Measurements from ENCODE around the gene MYLK4. TPM values are rescaled to one million over a fixed set of nuclear protein-coding genes. Genes with fewer than 3 reads are reported as not detected.

Gene MYLK4
- total RNA-seq, 3 donors from 2014 or later, result 0.41 to 0.82 (median 0.43) TPM

DNA sequence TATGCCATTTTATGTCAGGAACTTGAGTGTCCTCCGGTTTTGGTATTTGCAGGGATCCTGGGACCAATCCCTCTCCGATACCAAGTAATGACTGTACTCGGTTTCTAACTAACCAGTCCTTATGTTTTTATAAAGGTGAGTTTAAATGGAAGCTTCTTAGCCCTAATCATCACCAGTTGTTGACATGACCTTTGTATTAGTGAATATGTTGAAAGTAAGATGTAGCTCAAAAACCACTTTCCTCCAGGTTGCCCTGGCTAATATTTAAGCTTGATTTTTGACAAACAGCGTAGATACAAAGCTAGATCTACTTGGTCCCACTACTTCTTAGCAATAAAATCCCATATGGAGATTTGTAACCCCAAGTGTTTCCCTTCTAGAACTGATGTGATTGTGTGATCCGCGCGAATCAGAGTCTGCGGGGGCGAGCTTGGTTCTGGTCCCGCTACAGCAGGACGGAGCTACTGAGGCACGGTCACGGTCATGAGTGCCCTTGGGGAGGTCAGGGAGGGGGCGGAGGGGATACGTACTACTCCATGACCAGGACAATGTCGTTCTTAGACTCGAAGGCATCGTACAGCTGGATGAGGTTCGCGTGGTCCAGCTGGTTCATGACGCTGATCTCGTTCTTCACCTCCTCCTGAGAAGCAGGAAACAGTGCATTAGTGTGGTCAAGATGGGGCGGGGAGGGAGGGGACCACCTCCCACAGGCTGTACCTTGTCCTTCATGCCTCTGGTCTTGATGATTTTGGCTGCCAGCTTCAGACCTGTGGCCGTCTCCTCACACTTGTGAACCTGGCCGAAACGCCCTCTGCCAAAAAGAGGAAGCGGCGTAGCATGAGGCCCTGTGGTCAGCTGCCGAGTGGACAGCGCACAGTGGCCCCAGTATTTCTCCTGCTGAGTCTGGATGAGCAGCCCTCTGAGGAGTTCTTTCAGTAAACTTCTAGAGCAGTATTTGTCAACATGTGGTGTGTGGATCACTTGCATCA lies 65.7 kb downstream of the MYLK4 start:
- TF ChIP-seq, protein P1, sequence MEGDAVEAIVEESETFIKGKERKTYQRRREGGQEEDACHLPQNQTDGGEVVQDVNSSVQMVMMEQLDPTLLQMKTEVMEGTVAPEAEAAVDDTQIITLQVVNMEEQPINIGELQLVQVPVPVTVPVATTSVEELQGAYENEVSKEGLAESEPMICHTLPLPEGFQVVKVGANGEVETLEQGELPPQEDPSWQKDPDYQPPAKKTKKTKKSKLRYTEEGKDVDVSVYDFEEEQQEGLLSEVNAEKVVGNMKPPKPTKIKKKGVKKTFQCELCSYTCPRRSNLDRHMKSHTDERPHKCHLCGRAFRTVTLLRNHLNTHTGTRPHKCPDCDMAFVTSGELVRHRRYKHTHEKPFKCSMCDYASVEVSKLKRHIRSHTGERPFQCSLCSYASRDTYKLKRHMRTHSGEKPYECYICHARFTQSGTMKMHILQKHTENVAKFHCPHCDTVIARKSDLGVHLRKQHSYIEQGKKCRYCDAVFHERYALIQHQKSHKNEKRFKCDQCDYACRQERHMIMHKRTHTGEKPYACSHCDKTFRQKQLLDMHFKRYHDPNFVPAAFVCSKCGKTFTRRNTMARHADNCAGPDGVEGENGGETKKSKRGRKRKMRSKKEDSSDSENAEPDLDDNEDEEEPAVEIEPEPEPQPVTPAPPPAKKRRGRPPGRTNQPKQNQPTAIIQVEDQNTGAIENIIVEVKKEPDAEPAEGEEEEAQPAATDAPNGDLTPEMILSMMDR (IDR thresholded peaks at IDR 0.05), result no peak
- no peak overlapping the region for H3K4me3 ChIP-seq
- intact Hi-C loops (cut with DNase I, micrococcal nuclease), result no loop called here
- H3K4me1 ChIP-seq (ENCODE audit: low read depth), result no peaks in the 10 kb centered on the region
- H3K36me3 ChIP-seq (ENCODE audit: low read depth), result no peaks in the 10 kb centered on the region
- H3K9me3 ChIP-seq, result no peaks in the 10 kb centered on the region
- no peak for DNase-seq
- no peak for ATAC-seq

DNA sequence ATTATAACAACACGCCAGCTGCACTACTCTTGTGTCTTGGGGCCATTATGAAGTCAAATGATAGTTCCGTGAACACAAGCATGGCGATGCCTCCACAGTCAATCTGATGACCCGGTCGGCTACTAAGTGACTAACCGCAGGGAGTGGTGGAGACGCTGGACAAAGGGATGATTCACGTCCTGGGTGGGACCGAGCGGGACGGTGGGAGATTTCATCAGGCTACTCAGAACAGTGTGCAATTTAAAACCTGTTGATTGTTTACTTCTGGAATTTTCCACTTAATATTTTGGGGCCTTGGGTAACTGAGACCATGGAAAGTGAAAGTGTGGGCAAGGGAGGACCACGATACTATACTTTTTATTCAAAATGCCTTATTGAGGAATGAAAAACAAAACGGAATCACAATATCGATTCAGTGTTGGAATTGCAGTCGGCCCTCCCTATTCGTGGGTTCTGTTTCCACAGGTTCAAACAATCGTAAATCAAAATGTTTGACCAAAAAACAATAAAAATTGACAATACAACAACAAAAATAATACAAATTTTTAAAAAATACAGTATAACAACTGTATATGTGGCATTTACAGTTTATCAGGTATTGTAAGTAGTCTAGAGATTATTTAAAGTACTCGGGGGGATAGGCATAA lies 66.5 kb downstream of the MYLK4 start:
- intact Hi-C loops (cut with DNase I, micrococcal nuclease), result no loop called here
- Histone ChIP-seq H3K4me1 (ENCODE audit: low read depth) (no peaks in the 10 kb centered on the region), H3K4me3 (no peak overlapping the region), H3K36me3 (ENCODE audit: low read depth) (no peaks in the 10 kb centered on the region), H3K9me3 (no peaks in the 10 kb centered on the region)
- DNase-seq (no peak), ATAC-seq (no peak)
- TF ChIP-seq, protein P1 (IDR thresholded peaks at IDR 0.05), result no peak

DNA sequence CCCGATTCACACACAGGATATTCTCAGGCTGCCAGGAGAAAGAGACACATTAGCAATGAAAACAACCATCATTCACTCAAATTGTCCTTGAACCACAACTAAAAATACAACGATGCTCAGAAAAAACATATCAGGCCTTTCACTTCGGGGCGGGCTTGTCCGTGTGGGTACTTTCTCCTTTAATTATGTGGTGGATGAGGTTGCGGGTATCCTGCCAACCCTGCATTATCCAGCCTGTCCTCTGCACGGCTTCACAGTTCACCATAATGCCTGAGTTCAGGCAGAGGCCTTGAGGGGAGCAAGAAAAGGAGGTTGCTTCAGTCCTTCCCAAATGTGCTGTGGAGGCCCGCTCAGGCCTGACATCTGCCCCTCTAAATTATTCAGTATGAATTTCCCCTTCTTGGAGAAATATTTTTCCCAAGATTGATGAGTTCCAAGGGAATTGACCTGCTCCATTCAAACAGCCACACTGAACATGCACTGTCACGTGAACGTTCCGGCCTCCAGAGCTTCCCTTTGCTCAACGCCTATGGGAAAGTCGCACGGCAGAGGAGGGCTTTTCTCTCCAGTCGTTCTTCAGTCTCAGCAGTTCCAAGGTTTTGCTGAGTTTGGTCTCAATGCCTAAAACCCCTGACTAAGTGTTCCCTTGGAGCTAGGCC lies 70.3 kb downstream of the MYLK4 start:
- Histone ChIP-seq H3K4me3 (no peak overlapping the region), H3K9me3 (no peaks in the 10 kb centered on the region), H3K4me1 (ENCODE audit: low read depth) (no peaks in the 10 kb centered on the region), H3K36me3 (ENCODE audit: low read depth) (no peaks in the 10 kb centered on the region)
- ATAC-seq, result no peak
- intact Hi-C loops (cut with DNase I, micrococcal nuclease), result no loop called here
- no peak for DNase-seq
- TF ChIP-seq, protein P1 (IDR thresholded peaks at IDR 0.05), result no peak

DNA sequence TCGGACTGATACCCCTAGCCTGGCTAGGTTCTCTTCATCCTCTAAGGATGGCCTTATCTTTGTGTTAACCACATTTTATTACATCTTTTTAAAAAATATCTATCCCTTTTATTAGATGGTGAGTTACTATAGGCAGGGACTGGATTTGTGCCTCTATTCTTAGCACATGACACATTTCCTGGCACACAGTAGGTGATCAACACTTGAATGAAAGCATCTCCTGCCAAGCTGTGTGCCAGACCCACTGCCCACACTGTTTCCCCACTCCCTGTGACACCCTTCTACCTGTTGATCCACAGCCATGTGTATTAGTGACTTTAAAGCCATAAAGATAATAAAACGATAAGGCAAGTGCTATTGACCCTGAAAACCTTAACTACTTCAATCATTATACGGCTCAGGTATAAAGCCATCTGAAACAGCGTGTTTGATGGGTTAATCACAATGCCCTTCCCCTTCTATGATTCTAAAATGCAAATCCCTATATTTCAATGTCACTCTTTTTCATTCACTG lies 73.6 kb downstream of the MYLK4 start:
- ATAC-seq, result peak; percentile 21
- intact Hi-C loops (cut with DNase I, micrococcal nuclease), result no loop called here
- DNase-seq, result no peak
- TF ChIP-seq, protein P1 (IDR thresholded peaks at IDR 0.05), result no peak
- no peaks in the 10 kb centered on the region for H3K36me3 ChIP-seq (ENCODE audit: low read depth)
- H3K9me3 ChIP-seq, result no peaks in the 10 kb centered on the region
- no peak overlapping the region for H3K4me3 ChIP-seq
- no peaks in the 10 kb centered on the region for H3K4me1 ChIP-seq (ENCODE audit: low read depth)

DNA sequence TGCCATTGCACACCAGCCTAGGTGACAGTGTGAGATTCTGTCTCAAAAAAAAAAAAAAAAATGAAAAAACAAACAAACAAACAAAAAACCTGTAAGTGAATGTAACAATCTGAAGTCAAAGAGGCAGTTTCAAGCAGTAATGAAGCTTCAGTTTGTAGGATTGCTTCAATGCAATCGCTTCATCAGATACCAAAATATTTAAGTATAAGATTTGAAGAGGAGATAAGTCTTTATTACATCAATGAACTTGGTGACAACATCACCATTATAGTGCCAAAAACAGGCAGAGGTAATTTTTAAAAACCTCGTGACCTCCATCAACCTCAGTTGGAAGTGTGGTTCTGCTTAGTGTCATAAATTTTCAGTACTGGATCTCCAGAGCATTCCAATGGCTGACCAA lies 74.7 kb downstream of the MYLK4 start:
- Histone ChIP-seq H3K4me1 (ENCODE audit: low read depth) (no peaks in the 10 kb centered on the region), H3K36me3 (ENCODE audit: low read depth) (no peaks in the 10 kb centered on the region), H3K9me3 (no peaks in the 10 kb centered on the region), H3K4me3 (no peak overlapping the region)
- DNase-seq (no peak), ATAC-seq (no peak)
- intact Hi-C loops (cut with DNase I, micrococcal nuclease), result no loop called here
- TF ChIP-seq, protein P1 (IDR thresholded peaks at IDR 0.05), result no peak
